H1 (cell line): ENCODE results near the gene SCAI. TPM values are rescaled to one million over a fixed set of nuclear protein-coding genes. Genes with fewer than 3 reads are reported as not detected.

Source experiments
- BCL11A ChIP-seq, 2 experiments: IDR thresholded peaks; one replicate each; pipeline ENCODE4 v1.6.1; 2011; ENCODE audit warnings: low read depth in 2 of 2, low read length in 2 of 2, mild to moderate bottlenecking in 2 of 2
- POLR2AphosphoS5 ChIP-seq: IDR thresholded peaks from 2 replicates; pipeline ENCODE4 v1.6.1; 2011; ENCODE audit warnings: low read depth, low read length
- POU5F1 ChIP-seq: IDR thresholded peaks from 2 replicates; pipeline ENCODE4 v1.6.1; 2011; ENCODE audit warnings: low read depth, mild to moderate bottlenecking, low read length, moderate library complexity
- SP4 ChIP-seq: IDR thresholded peaks from 2 replicates; pipeline ENCODE4 v1.6.1; 2012; ENCODE audit warnings: low read length, inconsistent platforms
- USF2 ChIP-seq: IDR thresholded peaks from 2 replicates; pipeline ENCODE4 v1.6.1; 2011; ENCODE audit warnings: low read length, improper control_type of control experiment
- polyA plus RNA-seq, 7 experiments: library from polyadenylated mRNA; depleted of rRNA in 3 of 7; stranded (reverse) in 5 of 7; unstranded in 2 of 7; fragments of >200 nt in 5 of 7; fragments of 200-250 nt in 2 of 7; gene quantifications; 1 replicate in 5 of 7; 2 replicates in 1 of 7; 4 replicates in 1 of 7; pipeline versions ENCODE4 v1.2.1 to v1.2.3, GENCODE V29; 2011 to 2013; ENCODE audit warnings: missing spikeins in 2 of 7, mixed read lengths in 2 of 7
- total RNA-seq: library from RNA; stranded (reverse); fragmentation: NEBNext Ultra II Directional; extraction: Animal tissue kit (Norgen Biotek cat#: 25700); gene quantifications from 2 replicates; pipeline ENCODE4 v1.2.1, GENCODE V29; 2021

Gene SCAI
- total and polyA plus RNA-seq, 2 of the 8 experiments (the other 6 are each of a cell fraction or from before 2014, with no cell fraction given) = 6.4 to 19.8 TPM

DNA sequence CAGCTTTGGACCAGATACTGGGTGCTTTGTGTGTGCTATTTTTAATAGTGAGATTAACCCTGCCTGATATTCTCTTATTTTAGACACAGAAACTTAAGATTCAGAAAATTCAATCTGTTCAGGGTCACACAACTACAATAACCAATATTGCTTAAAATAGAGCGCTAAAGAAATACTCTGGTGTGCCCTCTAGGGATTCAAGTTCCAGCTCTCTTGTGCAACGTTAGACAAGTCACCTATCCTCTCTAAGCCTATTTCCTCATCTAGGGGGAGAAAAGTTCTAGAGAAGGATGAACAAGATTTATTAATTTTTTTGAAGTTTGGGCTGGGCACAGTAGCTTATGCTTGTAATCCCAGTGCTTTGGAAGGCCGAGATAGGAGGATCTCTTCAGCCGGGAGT lies 2.1 kb upstream of the SCAI start (continued):
- no peak for TF ChIP-seq POLR2AphosphoS5
- TF ChIP-seq POU5F1 = no peak
- TF ChIP-seq SP4 = no peak
- no peak for TF ChIP-seq BCL11A (IDR thresholded peaks at IDR 0.05; ENCODE audit: low read depth in 2 of 2, low read length in 2 of 2)
- no peak for TF ChIP-seq USF2
